ENCODE results near the gene QDPR. TPM values are rescaled to one million over a fixed set of nuclear protein-coding genes. Genes with fewer than 3 reads are reported as not detected.

QDPR gene
- total RNA-seq: 10 to 100 TPM; 42.2 to 43.8 TPM

GRCh38 chr4:17511950-17512795 is at the start of gene QDPR:
Gene QDPR, minus strand, starts transcription at chr4:17512090. Its CDS starts 36 bp downstream, at chr4:17512054.
- DNase-seq: peak; percentile 76
- H3K4me1 Mint-ChIP-seq (ENCODE audit: low read depth): peaks cover 21% of the 10 kb centered on the region
- peaks cover 19% of the 10 kb centered on the region for H3K36me3 Mint-ChIP-seq (ENCODE audit: low read depth)
- peak within 1 kb of the TSS; percentile 89 for H3K4me3 Mint-ChIP-seq
- CTCF ChIA-PET: interaction anchor here (1.0 to 1.9 kb wide), 3 partner anchors 33 to 235 kb away, joined by 4 to 8 read pairs (median 5); no protein-coding TSS in a partner anchor
- no peaks in the 10 kb centered on the region for H3K27me3 Mint-ChIP-seq (ENCODE audit: low read depth)
- H3K9me3 Mint-ChIP-seq: no peaks in the 10 kb centered on the region
- peak within 1 kb of the TSS; percentile 63 for H3K27ac Mint-ChIP-seq
- intact Hi-C loops (cut with micrococcal nuclease): loop anchor here (1.0 to 5.0 kb wide), 6 partner anchors 37 to 510 kb away; partner anchors contain the start of genes DCAF16, LAP3, MED28 and NCAPG

DNA sequence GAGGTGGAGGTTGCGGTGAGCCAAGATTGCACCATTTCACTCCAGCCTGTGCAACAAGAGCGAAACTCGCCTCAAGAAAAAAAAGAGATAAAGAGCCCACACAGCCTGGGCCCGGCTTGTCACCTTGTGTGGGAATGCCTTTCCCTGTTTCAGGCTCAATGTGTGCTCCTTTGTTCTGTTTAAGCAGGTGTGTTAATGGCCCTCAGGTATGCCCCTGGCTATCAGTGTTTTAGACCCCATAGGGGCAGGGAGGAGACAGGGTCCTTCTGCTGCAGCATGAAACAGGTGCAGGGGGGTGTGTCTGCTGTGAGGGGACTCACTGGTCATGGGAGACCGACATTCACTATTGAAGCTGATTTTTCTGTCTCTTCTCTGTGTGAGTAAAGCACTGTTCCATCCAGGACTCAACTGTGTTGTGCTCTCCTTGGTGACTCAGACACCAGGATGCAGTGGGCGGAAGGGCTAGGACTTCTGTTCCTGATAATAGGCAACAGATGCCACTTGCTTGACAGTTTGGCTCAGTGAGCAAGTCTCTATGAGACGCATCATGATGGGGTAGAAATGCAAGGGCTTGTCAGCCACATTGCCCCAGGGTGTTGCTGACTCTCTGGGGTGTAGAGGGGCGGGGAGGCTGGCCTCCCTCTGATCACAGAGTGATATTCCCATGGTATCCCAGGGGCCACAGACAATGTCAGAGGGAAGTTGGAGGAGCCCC is 49.5 kb upstream of the QDPR start:
- no peaks in the 10 kb centered on the region for H3K4me1 Mint-ChIP-seq (ENCODE audit: low read depth)
- H3K4me3 Mint-ChIP-seq: no peak overlapping the region
- H3K9me3 Mint-ChIP-seq: no peaks in the 10 kb centered on the region
- no peaks in the 10 kb centered on the region for H3K27me3 Mint-ChIP-seq (ENCODE audit: low read depth)
- no peak for DNase-seq
- intact Hi-C loops (cut with micrococcal nuclease): no loop called here
- no peaks in the 10 kb centered on the region for H3K36me3 Mint-ChIP-seq (ENCODE audit: low read depth)
- H3K27ac Mint-ChIP-seq: no peak overlapping the region
- CTCF ChIA-PET: no interaction called here

DNA sequence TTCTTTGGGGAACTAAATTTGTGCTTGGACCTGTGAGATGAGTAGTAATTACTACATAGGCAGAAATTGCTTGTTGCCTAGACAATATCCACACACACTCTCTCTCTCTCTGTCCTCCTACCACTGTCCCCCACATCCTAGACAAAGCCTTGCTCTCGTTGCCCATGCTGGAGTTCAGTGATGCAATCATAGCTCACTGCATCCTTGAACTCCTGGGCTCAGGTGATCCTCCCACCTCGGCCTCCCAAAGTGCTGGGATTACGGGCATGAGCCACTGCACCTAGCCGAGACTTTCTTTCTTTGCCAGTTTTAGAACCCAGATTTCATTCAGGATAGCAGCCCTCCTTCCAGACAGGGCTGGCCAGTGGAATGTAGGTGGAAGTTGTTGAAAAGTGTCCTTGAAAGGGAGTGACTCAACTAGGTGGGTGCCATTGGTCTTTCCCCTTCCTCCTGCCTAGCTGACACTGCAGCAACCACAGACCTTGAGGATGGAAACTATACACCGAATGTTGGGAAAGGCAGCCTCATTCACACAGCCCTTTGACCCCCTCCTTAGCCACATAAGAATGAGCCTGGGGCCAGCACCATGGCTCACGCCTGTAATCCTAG is 48.3 kb upstream of the QDPR start:
- no peaks in the 10 kb centered on the region for H3K4me1 Mint-ChIP-seq (ENCODE audit: low read depth)
- DNase-seq: no peak
- intact Hi-C loops (cut with micrococcal nuclease): no loop called here
- CTCF ChIA-PET: no interaction called here
- H3K27me3 Mint-ChIP-seq (ENCODE audit: low read depth): no peaks in the 10 kb centered on the region
- H3K4me3 Mint-ChIP-seq: no peak overlapping the region
- no peaks in the 10 kb centered on the region for H3K36me3 Mint-ChIP-seq (ENCODE audit: low read depth)
- H3K9me3 Mint-ChIP-seq: no peaks in the 10 kb centered on the region
- H3K27ac Mint-ChIP-seq: no peak overlapping the region

DNA sequence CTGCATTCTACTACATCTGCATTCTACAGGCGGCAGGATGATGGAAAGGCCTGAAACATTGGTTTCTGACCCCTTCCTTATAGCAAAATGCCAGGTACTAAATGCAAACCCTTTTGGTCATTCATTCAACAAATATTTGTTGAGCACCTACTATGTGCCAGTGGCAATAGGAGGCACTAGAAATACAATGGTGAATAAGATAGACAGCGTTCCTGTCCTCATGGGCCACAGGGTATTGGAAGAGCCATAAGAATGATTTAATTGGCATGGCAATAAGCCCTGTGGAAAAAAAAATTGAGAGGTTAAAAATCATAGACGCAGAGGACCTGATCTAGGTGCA is 47.8 kb upstream of the QDPR start:
- Mint-ChIP-seq H3K9me3 (no peaks in the 10 kb centered on the region), H3K27me3 (ENCODE audit: low read depth) (peaks cover 1% of the 10 kb centered on the region), H3K36me3 (ENCODE audit: low read depth) (no peaks in the 10 kb centered on the region), H3K4me3 (no peak overlapping the region), H3K27ac (no peak overlapping the region), H3K4me1 (ENCODE audit: low read depth) (no peaks in the 10 kb centered on the region)
- intact Hi-C loops (cut with micrococcal nuclease): no loop called here
- DNase-seq: no peak
- CTCF ChIA-PET: no interaction called here

- H3K9me3 Mint-ChIP-seq: no peaks in the 10 kb centered on the region
- H3K36me3 Mint-ChIP-seq (ENCODE audit: low read depth): no peaks in the 10 kb centered on the region
- intact Hi-C loops (cut with micrococcal nuclease): no loop called here
- no peak overlapping the region for H3K27ac Mint-ChIP-seq
- no peaks in the 10 kb centered on the region for H3K4me1 Mint-ChIP-seq (ENCODE audit: low read depth)
- no peak for DNase-seq
- H3K27me3 Mint-ChIP-seq (ENCODE audit: low read depth): peaks cover 3% of the 10 kb centered on the region
- no peak overlapping the region for H3K4me3 Mint-ChIP-seq
- CTCF ChIA-PET: no interaction called here
These were observed 47.2 kb upstream of the QDPR start for GRCh38 chr4:17558941-17559708.

DNA sequence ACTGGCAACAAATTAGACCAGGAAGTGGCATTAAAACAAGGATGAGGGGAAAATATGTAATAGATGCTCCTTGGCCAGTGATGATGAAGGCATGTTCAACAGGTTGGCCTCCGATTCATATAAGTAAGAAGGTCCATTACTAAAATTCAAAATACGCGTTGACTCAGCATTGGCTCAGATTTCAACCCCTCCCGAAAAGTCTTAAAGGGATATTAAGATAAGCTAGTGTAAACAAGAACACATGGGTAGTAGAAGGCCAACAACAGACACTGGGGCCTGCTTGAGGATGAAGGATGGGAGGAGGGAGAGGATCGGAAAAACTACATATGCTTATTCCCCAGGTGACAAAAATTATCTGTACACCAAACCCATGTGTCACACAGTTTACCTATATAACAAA is 46.0 kb upstream of the QDPR start:
- Mint-ChIP-seq H3K27me3 (ENCODE audit: low read depth) (peaks cover 3% of the 10 kb centered on the region), H3K36me3 (ENCODE audit: low read depth) (no peaks in the 10 kb centered on the region), H3K4me3 (no peak overlapping the region), H3K9me3 (no peaks in the 10 kb centered on the region), H3K27ac (no peak overlapping the region), H3K4me1 (ENCODE audit: low read depth) (no peaks in the 10 kb centered on the region)
- DNase-seq: no peak
- CTCF ChIA-PET: interaction anchor here (0.6 to 2.0 kb wide), 2 partner anchors 9 to 269 kb away, joined by 4 to 8 read pairs; no protein-coding TSS in a partner anchor
- intact Hi-C loops (cut with micrococcal nuclease): no loop called here

DNA sequence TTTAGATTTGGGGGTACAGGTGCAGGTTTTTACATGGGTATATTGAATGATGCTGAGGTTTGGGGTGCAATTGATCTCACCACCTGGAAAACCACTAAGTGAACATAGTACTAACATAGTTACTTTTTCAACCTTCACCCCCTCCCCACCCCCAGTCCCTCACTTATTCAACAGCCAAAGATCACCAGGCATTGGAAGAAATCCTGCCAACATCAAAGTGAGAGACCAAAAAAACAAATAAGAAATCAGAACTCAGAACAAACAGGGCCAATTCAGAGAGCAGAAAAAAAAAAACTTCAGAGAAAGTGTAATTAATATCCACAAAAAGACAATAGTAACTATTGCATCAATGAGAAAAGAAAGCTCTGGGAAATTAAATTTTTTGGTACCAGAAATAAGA is 44.6 kb upstream of the QDPR start:
- CTCF ChIA-PET: interaction anchor here (0.6 kb wide), 1 partner anchor 8 kb away, joined by 3 read pairs; no protein-coding TSS in a partner anchor
- DNase-seq: no peak
- no peaks in the 10 kb centered on the region for H3K4me1 Mint-ChIP-seq (ENCODE audit: low read depth)
- H3K9me3 Mint-ChIP-seq: no peaks in the 10 kb centered on the region
- H3K27ac Mint-ChIP-seq: no peak overlapping the region
- H3K27me3 Mint-ChIP-seq (ENCODE audit: low read depth): peaks cover 3% of the 10 kb centered on the region
- H3K36me3 Mint-ChIP-seq (ENCODE audit: low read depth): no peaks in the 10 kb centered on the region
- intact Hi-C loops (cut with micrococcal nuclease): no loop called here
- no peak overlapping the region for H3K4me3 Mint-ChIP-seq

GRCh38 chr4:17554568-17554967 is 42.7 kb upstream of the QDPR start:
- DNase-seq: no peak
- intact Hi-C loops (cut with micrococcal nuclease): no loop called here

GRCh38 chr4:17552427-17552826 is 40.5 kb upstream of the QDPR start:
- intact Hi-C loops (cut with micrococcal nuclease): no loop called here

More at GRCh38 chr4:17554568-17554967, 42.7 kb upstream of the QDPR start:
- Mint-ChIP-seq H3K27me3 (ENCODE audit: low read depth) (peaks cover 3% of the 10 kb centered on the region), H3K27ac (no peak overlapping the region), H3K4me1 (ENCODE audit: low read depth) (no peaks in the 10 kb centered on the region), H3K9me3 (no peaks in the 10 kb centered on the region), H3K36me3 (ENCODE audit: low read depth) (no peaks in the 10 kb centered on the region), H3K4me3 (no peak overlapping the region)
- CTCF ChIA-PET: interaction anchor here (0.5 to 1.7 kb wide), 6 partner anchors 10 to 721 kb away, joined by 3 to 4 read pairs (median 3); no protein-coding TSS in a partner anchor

GRCh38 chr4:17550549-17550948 is 38.7 kb upstream of the QDPR start:
- Mint-ChIP-seq H3K9me3 (no peaks in the 10 kb centered on the region), H3K27ac (no peak overlapping the region), H3K4me3 (no peak overlapping the region), H3K36me3 (ENCODE audit: low read depth) (no peaks in the 10 kb centered on the region), H3K27me3 (ENCODE audit: low read depth) (peaks cover 3% of the 10 kb centered on the region), H3K4me1 (ENCODE audit: low read depth) (no peaks in the 10 kb centered on the region)
- DNase-seq: no peak
- CTCF ChIA-PET: interaction anchor here (0.6 to 1.2 kb wide), 2 partner anchors 86 to 270 kb away, joined by 3 read pairs; no protein-coding TSS in a partner anchor
- intact Hi-C loops (cut with micrococcal nuclease): no loop called here

More at GRCh38 chr4:17552427-17552826, 40.5 kb upstream of the QDPR start:
- no peaks in the 10 kb centered on the region for H3K36me3 Mint-ChIP-seq (ENCODE audit: low read depth)
- H3K27ac Mint-ChIP-seq: no peak overlapping the region
- no peak for DNase-seq
- no peaks in the 10 kb centered on the region for H3K9me3 Mint-ChIP-seq
- peaks cover 3% of the 10 kb centered on the region for H3K27me3 Mint-ChIP-seq (ENCODE audit: low read depth)
- no peak overlapping the region for H3K4me3 Mint-ChIP-seq
- no peaks in the 10 kb centered on the region for H3K4me1 Mint-ChIP-seq (ENCODE audit: low read depth)
- CTCF ChIA-PET: interaction anchor here (0.6 to 1.2 kb wide), 2 partner anchors 17 to 82 kb away, joined by 3 read pairs; no protein-coding TSS in a partner anchor

DNA sequence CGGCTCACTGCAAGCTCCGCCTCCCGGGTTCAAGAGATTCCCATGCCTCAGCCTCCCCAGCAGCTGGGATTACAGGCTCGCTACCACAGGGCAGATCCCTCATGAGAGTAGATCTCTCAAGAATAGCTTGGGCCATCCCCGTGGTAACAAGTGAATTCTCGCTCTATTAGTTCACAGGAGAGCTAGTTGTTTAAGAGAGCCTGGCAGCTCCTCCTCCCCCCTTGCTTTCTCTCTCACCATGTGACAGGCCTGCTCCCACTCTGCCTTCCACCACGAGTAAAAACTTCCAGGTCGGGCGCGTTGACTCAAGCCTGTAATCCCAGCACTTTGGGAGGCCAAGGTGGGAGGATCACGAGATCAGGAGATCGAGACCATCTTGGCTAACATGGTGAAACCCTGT is 34.8 kb upstream of the QDPR start:
- no peaks in the 10 kb centered on the region for H3K4me1 Mint-ChIP-seq (ENCODE audit: low read depth)
- DNase-seq: no peak
- no peaks in the 10 kb centered on the region for H3K36me3 Mint-ChIP-seq (ENCODE audit: low read depth)
- H3K9me3 Mint-ChIP-seq: no peaks in the 10 kb centered on the region
- intact Hi-C loops (cut with micrococcal nuclease): no loop called here
- H3K4me3 Mint-ChIP-seq: no peak overlapping the region
- CTCF ChIA-PET: interaction anchor here (0.7 to 3.4 kb wide), 3 partner anchors 66 to 358 kb away, joined by 3 to 53 read pairs (median 4); no protein-coding TSS in a partner anchor
- no peak overlapping the region for H3K27ac Mint-ChIP-seq
- H3K27me3 Mint-ChIP-seq (ENCODE audit: low read depth): peaks cover 6% of the 10 kb centered on the region

Measured in activated naive CD4-positive, alpha-beta T cell treated with anti-CD3 and anti-CD28 coated beads for 36 hours (primary cell).